Karpas-422 (cell line): ENCODE data around the gene CDKN1B. TPM values are rescaled to one million over a fixed set of nuclear protein-coding genes. Genes with fewer than 3 reads are reported as not detected.

Experiments
- DNase-seq: peaks from one replicate; pipeline ENCODE4 v3.0.0-alpha.2; 2015
- H2AFZ ChIP-seq: fragments of 200-600 bp; sonication (generic); 2 replicates; pipeline ENCODE4 v1.6.1; 2014; ENCODE audit warnings: antibody characterized with exemption, low read length, mixed read lengths
- H3K27ac ChIP-seq: fragments of 200-600 bp; sonication (generic); 2 replicates; pipeline ENCODE4 v1.5.1; 2014; ENCODE audit warnings: mild to moderate bottlenecking, low read length, moderate library complexity
- H3K27me3 ChIP-seq: fragments of 200-600 bp; sonication (generic); 2 replicates; pipeline ENCODE4 v1.6.1; 2014; ENCODE audit warnings: low read length, mixed read lengths
- H3K36me3 ChIP-seq: fragments of 200-600 bp; sonication (generic); 2 replicates; pipeline ENCODE4 v1.6.1; 2014; ENCODE audit warnings: low read length, mixed read lengths; ENCODE audit not compliant: insufficient read depth
- H3K4me1 ChIP-seq: fragments of 200-600 bp; sonication (generic); 2 replicates; pipeline ENCODE4 v1.6.1; 2014; ENCODE audit warnings: mild to moderate bottlenecking, low read length, mixed read lengths
- H3K4me2 ChIP-seq: fragments of 200-600 bp; sonication (generic); 2 replicates; pipeline ENCODE4 v1.6.1; 2014; ENCODE audit warnings: low read length, low read depth, mild to moderate bottlenecking; ENCODE audit not compliant: poor library complexity, severe bottlenecking
- H3K4me3 ChIP-seq: fragments of 200-600 bp; sonication (generic); 2 replicates; pipeline ENCODE4 v1.5.1; 2014; ENCODE audit warnings: mild to moderate bottlenecking, antibody characterized with exemption, low read length, mixed read lengths
- H3K79me2 ChIP-seq: fragments of 200-600 bp; sonication (generic); 2 replicates; pipeline ENCODE4 v1.6.1; 2014; ENCODE audit warnings: mild to moderate bottlenecking, low read length, mixed read lengths
- H3K9ac ChIP-seq: fragments of 200-600 bp; sonication (generic); 2 replicates; pipeline ENCODE4 v1.6.0; 2014; ENCODE audit warnings: low read length
- H3K9me2 ChIP-seq: fragments of 200-600 bp; sonication (generic), shearing (Covaris generic); replicated peaks from 2 replicates; pipeline ENCODE4 v1.6.0; 2014; ENCODE audit warnings: mild to moderate bottlenecking, low read length, moderate library complexity; ENCODE audit not compliant: insufficient read depth
- H3K9me3 ChIP-seq: fragments of 300-700, 200-600 bp; sonication (generic); 2 replicates; pipeline ENCODE4 v1.6.1; 2014; ENCODE audit warnings: low read length, mixed read lengths
- H4K20me1 ChIP-seq: fragments of 200-600 bp; sonication (generic); 2 replicates; pipeline ENCODE4 v1.6.1; 2014; ENCODE audit warnings: mild to moderate bottlenecking, antibody characterized with exemption, low read length, low read depth; ENCODE audit not compliant: insufficient read depth
- total RNA-seq: library from RNA; depleted of rRNA; stranded (reverse); fragments of >200 nt; shearing (Covaris generic); gene quantifications from 2 replicates; pipeline ENCODE4 v1.2.3, GENCODE V29; 2014; ENCODE audit warnings: low replicate concordance

CDKN1B gene
- total RNA-seq, 1 experiment from 2014 or later: 32.8 TPM

DNA sequence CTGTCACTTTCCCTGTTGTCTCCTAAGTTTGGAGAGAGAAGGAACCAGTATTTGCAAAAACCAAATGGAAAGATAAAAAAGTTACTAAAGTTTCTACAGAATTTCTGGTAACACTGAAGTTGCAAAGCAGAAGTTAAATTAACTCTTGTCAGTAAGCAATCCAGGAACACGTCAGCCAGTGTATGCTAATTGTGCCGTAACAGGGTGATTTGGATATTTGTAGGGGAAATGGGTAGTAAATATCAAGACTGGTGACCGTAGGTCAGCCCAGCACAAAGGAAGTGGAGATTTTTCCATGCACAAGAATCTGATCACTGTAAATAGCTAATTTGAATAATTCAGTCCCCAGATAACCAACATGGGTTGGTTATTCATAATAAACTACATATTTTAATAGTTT, 2.3 kb downstream of the CDKN1B start:
- peaks cover 11% of the 10 kb centered on the region; the same call in 1 of the 2 replicates for H3K36me3 ChIP-seq
- DNase-seq: peak; percentile 70
- H3K9ac ChIP-seq: peak overlapping the region; percentile 95
- peaks cover 73% of the 10 kb centered on the region for H3K4me1 ChIP-seq
- 0 out of 2 replicates have a peak, but pooled peaks cover 7% of the 10 kb centered on the region for H4K20me1 ChIP-seq
- no peak overlapping the region for H2AFZ ChIP-seq
- no peaks in the 10 kb centered on the region for H3K27me3 ChIP-seq
- H3K9me3 ChIP-seq: no peaks in the 10 kb centered on the region
- H3K4me3 ChIP-seq: peak overlapping the region; percentile 86
- H3K4me2 ChIP-seq: peak overlapping the region; percentile 89
- H3K9me2 ChIP-seq: no peaks in the 10 kb centered on the region
- peaks cover 42% of the 10 kb centered on the region for H3K79me2 ChIP-seq
- peak overlapping the region; percentile 72 for H3K27ac ChIP-seq

DNA sequence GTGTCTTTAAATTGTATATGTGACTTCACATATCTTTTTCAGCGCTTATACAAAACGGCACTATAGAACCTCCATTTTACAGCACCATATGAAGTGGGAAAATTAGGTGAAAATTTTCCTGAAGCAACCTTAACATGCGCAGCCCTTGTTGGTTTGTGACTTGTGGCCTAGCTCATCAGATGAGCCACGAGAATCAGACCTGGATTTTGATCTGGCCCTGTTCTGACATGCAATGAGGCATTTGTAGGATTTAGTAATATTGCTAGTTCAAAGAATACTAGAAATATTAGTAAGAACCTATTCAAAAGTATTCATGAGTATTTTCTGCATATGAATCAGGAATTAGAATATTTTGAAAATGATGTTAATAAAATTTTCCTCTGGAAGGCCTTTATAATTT, 2.9 kb downstream of the CDKN1B start:
- H3K4me2 ChIP-seq: peak overlapping the region; percentile 89
- H3K27ac ChIP-seq: peak overlapping the region; percentile 72
- DNase-seq: no peak
- peaks cover 11% of the 10 kb centered on the region; the same call in 1 of the 2 replicates for H3K36me3 ChIP-seq
- no peak overlapping the region for H2AFZ ChIP-seq
- peak overlapping the region; percentile 86 for H3K4me3 ChIP-seq
- H3K27me3 ChIP-seq: no peaks in the 10 kb centered on the region
- no peaks in the 10 kb centered on the region for H3K9me3 ChIP-seq
- H3K9me2 ChIP-seq: no peaks in the 10 kb centered on the region
- peaks cover 42% of the 10 kb centered on the region for H3K79me2 ChIP-seq
- H4K20me1 ChIP-seq: 0 out of 2 replicates have a peak, but pooled peaks cover 7% of the 10 kb centered on the region
- peaks cover 68% of the 10 kb centered on the region for H3K4me1 ChIP-seq
- H3K9ac ChIP-seq: peak overlapping the region; percentile 95

- peaks cover 11% of the 10 kb centered on the region; the same call in 1 of the 2 replicates for H3K36me3 ChIP-seq
- H3K27me3 ChIP-seq: no peaks in the 10 kb centered on the region
- peaks cover 62% of the 10 kb centered on the region for H3K4me1 ChIP-seq
- peaks cover 42% of the 10 kb centered on the region for H3K79me2 ChIP-seq
- no peak for DNase-seq
- H3K9me3 ChIP-seq: no peaks in the 10 kb centered on the region
- peak overlapping the region; percentile 89 for H3K4me2 ChIP-seq
- no peak overlapping the region for H2AFZ ChIP-seq
- 0 out of 2 replicates have a peak, but pooled peaks cover 7% of the 10 kb centered on the region for H4K20me1 ChIP-seq
- H3K4me3 ChIP-seq: no peak overlapping the region
- no peaks in the 10 kb centered on the region for H3K9me2 ChIP-seq
- peak overlapping the region; percentile 95 for H3K9ac ChIP-seq
- peak overlapping the region; percentile 72 for H3K27ac ChIP-seq
Measured at GRCh38 chr12:12720672-12721161, 3.5 kb downstream of the CDKN1B start.

DNA sequence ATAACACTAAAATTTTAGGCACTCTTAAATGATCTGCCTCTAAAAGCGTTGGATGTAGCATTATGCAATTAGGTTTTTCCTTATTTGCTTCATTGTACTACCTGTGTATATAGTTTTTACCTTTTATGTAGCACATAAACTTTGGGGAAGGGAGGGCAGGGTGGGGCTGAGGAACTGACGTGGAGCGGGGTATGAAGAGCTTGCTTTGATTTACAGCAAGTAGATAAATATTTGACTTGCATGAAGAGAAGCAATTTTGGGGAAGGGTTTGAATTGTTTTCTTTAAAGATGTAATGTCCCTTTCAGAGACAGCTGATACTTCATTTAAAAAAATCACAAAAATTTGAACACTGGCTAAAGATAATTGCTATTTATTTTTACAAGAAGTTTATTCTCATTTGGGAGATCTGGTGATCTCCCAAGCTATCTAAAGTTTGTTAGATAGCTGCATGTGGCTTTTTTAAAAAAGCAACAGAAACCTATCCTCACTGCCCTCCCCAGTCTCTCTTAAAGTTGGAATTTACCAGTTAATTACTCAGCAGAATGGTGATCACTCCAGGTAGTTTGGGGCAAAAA, 4.1 kb downstream of the CDKN1B start:
- Histone ChIP-seq H3K4me1 (peaks cover 56% of the 10 kb centered on the region), H3K36me3 (peaks cover 11% of the 10 kb centered on the region; the same call in 1 of the 2 replicates), H3K9me2 (no peaks in the 10 kb centered on the region), H3K4me2 (peak overlapping the region; percentile 89), H3K9ac (peak overlapping the region; percentile 35), H3K27me3 (no peaks in the 10 kb centered on the region), H3K79me2 (peaks cover 44% of the 10 kb centered on the region), H2AFZ (no peak overlapping the region), H3K27ac (peak overlapping the region; percentile 94), H3K9me3 (no peaks in the 10 kb centered on the region), H4K20me1 (0 out of 2 replicates have a peak, but pooled peaks cover 7% of the 10 kb centered on the region), H3K4me3 (no peak overlapping the region)
- no peak for DNase-seq

DNA sequence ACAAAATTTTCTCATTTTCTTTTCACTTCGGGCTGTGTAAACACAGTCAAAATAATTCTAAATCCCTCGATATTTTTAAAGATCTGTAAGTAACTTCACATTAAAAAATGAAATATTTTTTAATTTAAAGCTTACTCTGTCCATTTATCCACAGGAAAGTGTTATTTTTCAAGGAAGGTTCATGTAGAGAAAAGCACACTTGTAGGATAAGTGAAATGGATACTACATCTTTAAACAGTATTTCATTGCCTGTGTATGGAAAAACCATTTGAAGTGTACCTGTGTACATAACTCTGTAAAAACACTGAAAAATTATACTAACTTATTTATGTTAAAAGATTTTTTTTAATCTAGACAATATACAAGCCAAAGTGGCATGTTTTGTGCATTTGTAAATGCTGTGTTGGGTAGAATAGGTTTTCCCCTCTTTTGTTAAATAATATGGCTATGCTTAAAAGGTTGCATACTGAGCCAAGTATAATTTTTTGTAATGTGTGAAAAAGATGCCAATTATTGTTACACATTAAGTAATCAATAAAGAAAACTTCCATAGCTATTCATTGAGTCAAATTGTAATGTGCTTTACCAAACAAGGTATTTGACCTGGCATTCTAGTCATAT, 4.8 kb downstream of the CDKN1B start:
- H3K27me3 ChIP-seq: no peaks in the 10 kb centered on the region
- no peak overlapping the region for H2AFZ ChIP-seq
- no peaks in the 10 kb centered on the region for H3K9me2 ChIP-seq
- peak overlapping the region; percentile 80 for H3K4me3 ChIP-seq
- no peaks in the 10 kb centered on the region for H3K9me3 ChIP-seq
- H3K36me3 ChIP-seq: peaks cover 11% of the 10 kb centered on the region; the same call in 1 of the 2 replicates
- peak overlapping the region; percentile 89 for H3K4me2 ChIP-seq
- 0 out of 2 replicates have a peak, but pooled peaks cover 7% of the 10 kb centered on the region for H4K20me1 ChIP-seq
- H3K9ac ChIP-seq: peak overlapping the region; percentile 90
- H3K79me2 ChIP-seq: peaks cover 50% of the 10 kb centered on the region
- peak overlapping the region; percentile 94 for H3K27ac ChIP-seq
- no peak for DNase-seq
- H3K4me1 ChIP-seq: peaks cover 57% of the 10 kb centered on the region

DNA sequence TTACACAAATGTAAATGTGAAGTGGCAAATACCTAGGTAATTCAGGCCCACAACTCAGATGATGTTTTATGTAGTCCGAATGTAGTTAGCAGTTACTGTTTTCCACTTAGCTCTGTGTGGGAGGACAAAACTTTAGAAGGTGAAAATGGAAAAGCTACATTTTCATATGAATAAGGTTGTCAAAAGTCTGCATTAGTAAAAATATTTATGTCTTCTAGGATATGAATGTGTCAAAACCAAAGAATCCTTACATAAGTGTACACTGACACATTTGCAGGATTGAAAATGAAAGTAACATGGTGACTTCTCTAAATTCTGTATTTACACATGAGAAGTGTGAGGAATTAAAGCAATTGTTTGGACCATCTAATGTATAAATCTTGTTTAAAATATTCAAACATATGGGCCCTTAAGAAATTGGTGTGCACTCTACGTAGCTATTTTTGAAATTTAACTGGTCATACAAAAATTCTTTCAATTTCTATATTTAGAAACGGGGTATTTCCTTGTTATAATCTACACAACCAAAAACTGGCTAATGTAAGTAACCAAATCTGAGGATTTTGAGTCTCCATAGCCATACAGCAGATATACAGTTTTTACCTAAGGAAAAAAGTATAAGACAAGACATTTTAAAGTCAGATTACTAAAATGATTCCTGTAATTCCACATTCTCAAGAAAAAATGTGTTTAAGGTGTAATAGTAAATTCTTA, 5.4 kb downstream of the CDKN1B start:
- H3K9ac ChIP-seq: peak overlapping the region; percentile 90
- H3K36me3 ChIP-seq: peaks cover 11% of the 10 kb centered on the region; the same call in 1 of the 2 replicates
- no peaks in the 10 kb centered on the region for H3K9me2 ChIP-seq
- H3K27ac ChIP-seq: peak overlapping the region; percentile 94
- peaks cover 51% of the 10 kb centered on the region for H3K79me2 ChIP-seq
- H3K4me3 ChIP-seq: peak overlapping the region; percentile 80
- H4K20me1 ChIP-seq: 0 out of 2 replicates have a peak, but pooled peaks cover 7% of the 10 kb centered on the region
- DNase-seq: peak; percentile 73
- H2AFZ ChIP-seq: no peak overlapping the region
- H3K27me3 ChIP-seq: no peaks in the 10 kb centered on the region
- H3K9me3 ChIP-seq: no peaks in the 10 kb centered on the region
- peak overlapping the region; percentile 89 for H3K4me2 ChIP-seq
- H3K4me1 ChIP-seq: peaks cover 58% of the 10 kb centered on the region

DNA sequence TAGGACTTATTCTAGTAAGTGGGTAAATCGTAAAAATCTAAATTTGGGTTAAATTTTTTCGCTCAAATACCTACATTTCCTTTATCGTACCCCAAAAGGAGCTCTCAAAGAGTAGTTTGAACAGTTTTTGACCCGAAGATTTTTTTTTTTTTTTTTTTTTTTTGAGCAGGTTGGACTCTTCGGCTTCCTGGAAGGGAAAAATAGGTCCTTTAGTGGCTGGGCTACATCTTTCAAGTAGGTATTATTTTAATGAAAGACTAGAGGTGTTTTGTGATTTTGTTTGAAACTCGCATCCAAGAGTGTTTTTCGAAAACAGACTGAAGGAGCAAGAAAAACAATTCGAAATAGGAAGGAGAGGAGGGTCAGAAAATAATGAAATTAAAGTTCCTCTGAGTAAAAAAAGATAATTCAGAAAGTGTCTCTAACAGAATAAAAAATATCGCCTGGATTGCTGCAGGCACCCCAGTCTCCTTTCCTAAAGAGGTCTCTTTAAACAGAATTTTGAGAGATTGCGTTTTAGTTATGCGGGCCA, 6.0 kb downstream of the CDKN1B start:
- Histone ChIP-seq H3K4me3 (peak overlapping the region; percentile 80), H2AFZ (peak overlapping the region; percentile 59; the same call in 1 of the 2 replicates), H3K27ac (peak overlapping the region; percentile 94), H3K9ac (peak overlapping the region; percentile 90), H3K9me2 (no peaks in the 10 kb centered on the region), H3K4me2 (peak overlapping the region; percentile 89), H3K36me3 (peaks cover 11% of the 10 kb centered on the region; the same call in 1 of the 2 replicates), H3K4me1 (peaks cover 58% of the 10 kb centered on the region), H3K79me2 (peaks cover 48% of the 10 kb centered on the region), H3K9me3 (no peaks in the 10 kb centered on the region), H3K27me3 (no peaks in the 10 kb centered on the region), H4K20me1 (0 out of 2 replicates have a peak, but pooled peaks cover 7% of the 10 kb centered on the region)
- peak; percentile 81 for DNase-seq
